ENCODE results near the gene PLD1. TPM values are rescaled to one million over a fixed set of nuclear protein-coding genes. Genes with fewer than 3 reads are reported as not detected.

PLD1 gene
- total and polyA plus RNA-seq, 2 of the 8 experiments (the other 6 are each of a cell fraction or from before 2014, with no cell fraction given) = 1.2 to 2.6 TPM

- no peak for TF ChIP-seq GABPA (IDR thresholded peaks at IDR 0.05; ENCODE audit: borderline replicate concordance, insufficient read depth, low read length)
- TF ChIP-seq CEBPB (IDR thresholded peaks at IDR 0.05; ENCODE audit: low read depth, low read length) = no peak
- no peak for TF ChIP-seq TBP (IDR thresholded peaks at IDR 0.05; ENCODE audit: low read depth, low read length)
- TF ChIP-seq NRF1 (IDR thresholded peaks at IDR 0.05; ENCODE audit: low read depth, low read length) = no peak
- no peak for TF ChIP-seq SP1 (IDR thresholded peaks at IDR 0.05; ENCODE audit: low read depth, low read length)
- TF ChIP-seq, protein P1, sequence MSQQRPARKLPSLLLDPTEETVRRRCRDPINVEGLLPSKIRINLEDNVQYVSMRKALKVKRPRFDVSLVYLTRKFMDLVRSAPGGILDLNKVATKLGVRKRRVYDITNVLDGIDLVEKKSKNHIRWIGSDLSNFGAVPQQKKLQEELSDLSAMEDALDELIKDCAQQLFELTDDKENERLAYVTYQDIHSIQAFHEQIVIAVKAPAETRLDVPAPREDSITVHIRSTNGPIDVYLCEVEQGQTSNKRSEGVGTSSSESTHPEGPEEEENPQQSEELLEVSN (IDR thresholded peaks at IDR 0.05) = no peak
- TF ChIP-seq RNF2 (IDR thresholded peaks at IDR 0.05; ENCODE audit: borderline replicate concordance, low read depth, low read length, missing control alignments, poor library complexity, severe bottlenecking) = no peak
- TF ChIP-seq ATF2 (IDR thresholded peaks at IDR 0.05; ENCODE audit: low read length) = no peak
- TF ChIP-seq ZNF274 (IDR thresholded peaks at IDR 0.05; ENCODE audit: borderline replicate concordance, extremely low read depth, low read length) = no peak
- TF ChIP-seq HDAC6 (IDR thresholded peaks at IDR 0.05; ENCODE audit: low read depth, low read length) = no peak
These were observed 35.4 kb upstream of the PLD1 start (continued) for GRCh38 chr3:171845481-171846284.

All from H1 (cell line).